Head of caudate nucleus (tissue), 42 donors: ENCODE results near the gene TPO.
"Not testable (repeated sequence)": the region's sequence is repeated elsewhere in the genome, so short reads cannot be mapped to it uniquely, and the experiment has no call there.

Experiments
- DNase-seq, 42 donors: peaks; one replicate each; pipeline versions ENCODE4 v3.0.0 to v3.0.0-alpha.2; 2020 to 2021; ENCODE audit warnings: mixed read lengths in 7 of 42
- intact Hi-C: fragments of 100-400 bp; cut with DNase I; formaldehyde crosslinking; loops from one replicate; pipeline ENCODE4 v1.15.0; 2022

The TPO gene

GRCh38 chr2:1413156-1413710 is at the start of gene TPO:
Gene TPO (plus strand): TSS chr2:1413463. CDS start chr2:1414409, 946 bp downstream.
- intact Hi-C loops = no loop called here
- DNase-seq = no peak

GRCh38 chr2:1366546-1367134 is 46.6 kb upstream of the TPO start:
- peak; percentile 53 to 94 (median 83) for DNase-seq
- intact Hi-C loops = no loop called here

- intact Hi-C loops = no loop called here
- DNase-seq = no peak
Observed at GRCh38 chr2:1367601-1368000, 45.7 kb upstream of the TPO start.

- intact Hi-C loops = no loop called here
- DNase-seq = no peak
Observed at GRCh38 chr2:1369905-1370304, 43.4 kb upstream of the TPO start.

GRCh38 chr2:1370461-1370860 is 42.8 kb upstream of the TPO start:
- DNase-seq = no peak
- intact Hi-C loops = no loop called here

GRCh38 chr2:1371082-1371481 is 42.2 kb upstream of the TPO start:
- intact Hi-C loops = no loop called here
- DNase-seq = no peak

- intact Hi-C loops = no loop called here
- DNase-seq = no peak
Observed at GRCh38 chr2:1373830-1374229, 39.4 kb upstream of the TPO start.

- intact Hi-C loops = no loop called here
- no peak for DNase-seq
Observed at GRCh38 chr2:1374287-1374686, 39.0 kb upstream of the TPO start.

GRCh38 chr2:1375794-1376193 is 37.5 kb upstream of the TPO start:
- peak in 4 of 42 donors; percentile 26 to 48 (median 40) for DNase-seq
- intact Hi-C loops = no loop called here

GRCh38 chr2:1377473-1377872 is 35.8 kb upstream of the TPO start:
- intact Hi-C loops = no loop called here
- no peak for DNase-seq

- no peak for DNase-seq
Observed at GRCh38 chr2:1378456-1379150, 34.7 kb upstream of the TPO start.

GRCh38 chr2:1381644-1382043 is 31.6 kb upstream of the TPO start:
- no peak for DNase-seq
- intact Hi-C loops = no loop called here

More at GRCh38 chr2:1378456-1379150, 34.7 kb upstream of the TPO start:
- intact Hi-C loops = no loop called here

- intact Hi-C loops, DNase-seq: not testable (repeated sequence)
Observed at GRCh38 chr2:1387954-1388725, 25.1 kb upstream of the TPO start.

GRCh38 chr2:1390118-1390517 is 23.1 kb upstream of the TPO start:
- DNase-seq, intact Hi-C loops: not testable (repeated sequence)

- intact Hi-C loops = no loop called here
Observed at GRCh38 chr2:1393321-1393720, 19.9 kb upstream of the TPO start.

GRCh38 chr2:1394709-1395408 is 18.4 kb upstream of the TPO start:
- intact Hi-C loops = no loop called here
- DNase-seq = no peak

More at GRCh38 chr2:1393321-1393720, 19.9 kb upstream of the TPO start:
- DNase-seq = no peak

GRCh38 chr2:1397350-1397749 is 15.9 kb upstream of the TPO start:
- intact Hi-C loops = no loop called here
- no peak for DNase-seq

GRCh38 chr2:1398191-1398590 is 15.1 kb upstream of the TPO start:
- no peak for DNase-seq
- intact Hi-C loops = no loop called here

- no peak for DNase-seq
- intact Hi-C loops = no loop called here
Observed at GRCh38 chr2:1400943-1401735, 12.1 kb upstream of the TPO start.
